ENCODE results near the gene SMIM34.

SMIM34 gene

GRCh38 chr21:34369741-34370140 is 54.0 kb downstream of the SMIM34 start:
- no peaks in the 10 kb centered on the region for H3K9me3 ChIP-seq (ENCODE audit: control insufficient read depth, low read length)
- no peak overlapping the region for H3K9ac ChIP-seq (ENCODE audit: low read length)
- H3K36me3 ChIP-seq (ENCODE audit: control insufficient read depth, insufficient read depth, low read length, severe bottlenecking), result no peaks in the 10 kb centered on the region
- H3K4me1 ChIP-seq (ENCODE audit: control insufficient read depth, insufficient read depth, low read length), result no peaks in the 10 kb centered on the region
- no peak for DNase-seq (ENCODE audit: low read depth)
- H3K4me3 ChIP-seq (ENCODE audit: low read length), result no peak overlapping the region
- H3K27me3 ChIP-seq (replicated peaks; ENCODE audit: control insufficient read depth, insufficient read depth, low read length), result no peaks in the 10 kb centered on the region
